ENCODE results near the gene DKKL1.

DNA sequence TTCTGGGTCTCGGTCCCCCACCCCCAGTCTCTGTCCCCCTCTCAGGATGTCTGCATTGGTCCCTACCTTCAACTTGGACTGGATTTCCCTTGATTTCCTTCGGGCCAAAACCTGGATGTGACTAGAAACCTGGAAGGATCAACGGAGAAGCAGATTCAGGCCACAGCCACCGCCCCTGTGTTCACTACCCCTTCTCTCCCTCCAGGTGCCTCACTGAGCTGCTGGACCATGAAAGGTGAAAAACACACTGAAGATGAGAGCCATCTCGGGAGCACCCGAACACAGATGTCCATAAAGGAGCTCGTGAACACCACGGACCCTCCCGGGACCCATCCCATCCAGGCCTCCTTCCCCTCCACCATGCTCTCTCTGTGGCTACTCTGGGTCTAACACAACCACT, 6.5 kb upstream of the DKKL1 start:
- TF ChIP-seq EP300 (IDR thresholded peaks at IDR 0.05; ENCODE audit: borderline replicate concordance in 1 of 2, low read depth in 1 of 2, low read length in 1 of 2) (no peak), POLR2AphosphoS5 (IDR thresholded peaks at IDR 0.05; ENCODE audit: low read depth, low read length) (no peak), EZH2phosphoT487 (IDR thresholded peaks at IDR 0.05; ENCODE audit: borderline replicate concordance, low read depth) (no peak)
- TF ChIP-seq, protein P1, sequence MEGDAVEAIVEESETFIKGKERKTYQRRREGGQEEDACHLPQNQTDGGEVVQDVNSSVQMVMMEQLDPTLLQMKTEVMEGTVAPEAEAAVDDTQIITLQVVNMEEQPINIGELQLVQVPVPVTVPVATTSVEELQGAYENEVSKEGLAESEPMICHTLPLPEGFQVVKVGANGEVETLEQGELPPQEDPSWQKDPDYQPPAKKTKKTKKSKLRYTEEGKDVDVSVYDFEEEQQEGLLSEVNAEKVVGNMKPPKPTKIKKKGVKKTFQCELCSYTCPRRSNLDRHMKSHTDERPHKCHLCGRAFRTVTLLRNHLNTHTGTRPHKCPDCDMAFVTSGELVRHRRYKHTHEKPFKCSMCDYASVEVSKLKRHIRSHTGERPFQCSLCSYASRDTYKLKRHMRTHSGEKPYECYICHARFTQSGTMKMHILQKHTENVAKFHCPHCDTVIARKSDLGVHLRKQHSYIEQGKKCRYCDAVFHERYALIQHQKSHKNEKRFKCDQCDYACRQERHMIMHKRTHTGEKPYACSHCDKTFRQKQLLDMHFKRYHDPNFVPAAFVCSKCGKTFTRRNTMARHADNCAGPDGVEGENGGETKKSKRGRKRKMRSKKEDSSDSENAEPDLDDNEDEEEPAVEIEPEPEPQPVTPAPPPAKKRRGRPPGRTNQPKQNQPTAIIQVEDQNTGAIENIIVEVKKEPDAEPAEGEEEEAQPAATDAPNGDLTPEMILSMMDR (IDR thresholded peaks at IDR 0.05) = no peak

Data from SK-N-SH (cell line).